Keratinocyte (primary cell): ENCODE data around the gene LGI4. TPM values are rescaled to one million over a fixed set of nuclear protein-coding genes. Genes with fewer than 3 reads are reported as not detected.

Experiments
- DNase-seq: peaks from one replicate; pipeline ENCODE4 v3.0.0-alpha.2; 2011; ENCODE audit warnings: low read depth, missing footprints, low spot score
- FAIRE-seq: peaks from 2 replicates; lab custom pipeline; 2011; peaks lifted over from hg19 to GRCh38; lab: Jason Lieb, UNC
- H2AFZ ChIP-seq: 2 replicates; pipeline ENCODE4 v1.6.0; 2012; ENCODE audit warnings: low read length, control low read depth, inconsistent platforms; ENCODE audit not compliant: control insufficient read depth
- H3K27ac ChIP-seq: 2 replicates; pipeline ENCODE4 v1.5.1; 2011; ENCODE audit warnings: low read length; ENCODE audit not compliant: control insufficient read depth, insufficient read depth
- H3K27me3 ChIP-seq: 3 replicates; pipeline ENCODE4 v1.6.0; 2011; ENCODE audit warnings: low read length; ENCODE audit not compliant: control insufficient read depth, insufficient read depth; ENCODE audit errors: extremely low read depth
- H3K36me3 ChIP-seq, 2 experiments: 2 replicates in 1 of 2; 3 replicates in 1 of 2; pipeline ENCODE4 v1.5.1; 2011; ENCODE audit warnings: low read length in 2 of 2, mild to moderate bottlenecking in 1 of 2; ENCODE audit not compliant: control insufficient read depth in 2 of 2, insufficient read depth in 2 of 2; ENCODE audit errors: extremely low read depth in 1 of 2
- H3K4me1 ChIP-seq: 3 replicates; pipeline ENCODE4 v1.5.1; 2011; ENCODE audit warnings: low read length; ENCODE audit not compliant: control insufficient read depth, insufficient read depth; ENCODE audit errors: extremely low read depth
- H3K4me2 ChIP-seq: 3 replicates; pipeline ENCODE4 v1.6.0; 2011; ENCODE audit warnings: low read depth, low read length; ENCODE audit not compliant: control insufficient read depth, insufficient read depth; ENCODE audit errors: extremely low read depth
- H3K4me3 ChIP-seq, 3 experiments: fragments of 200-600 bp in 1 of 3; sonication (generic) in 1 of 3; 2 replicates in 2 of 3; 3 replicates in 1 of 3; pipeline ENCODE4 v1.5.1; 2011 to 2016; ENCODE audit warnings: low read length in 3 of 3, mild to moderate bottlenecking in 3 of 3, control low read depth in 2 of 3, inconsistent platforms in 1 of 3, low read depth in 1 of 3, mixed read lengths in 1 of 3, mixed run types in 1 of 3, moderate library complexity in 1 of 3; ENCODE audit not compliant: control insufficient read depth in 2 of 3, insufficient read depth in 2 of 3; ENCODE audit errors: extremely low read depth in 1 of 3
- H3K79me2 ChIP-seq: 2 replicates; pipeline ENCODE4 v1.6.0; 2012; ENCODE audit warnings: low read length; ENCODE audit not compliant: control insufficient read depth, insufficient read depth
- H3K9ac ChIP-seq: 3 replicates; pipeline ENCODE4 v1.6.0; 2011; ENCODE audit warnings: low read length; ENCODE audit not compliant: control insufficient read depth, insufficient read depth; ENCODE audit errors: extremely low read depth
- H3K9me1 ChIP-seq: 3 replicates; pipeline ENCODE4 v1.6.0; 2011; ENCODE audit warnings: low read length; ENCODE audit not compliant: control insufficient read depth, insufficient read depth; ENCODE audit errors: extremely low read depth
- H3K9me3 ChIP-seq: 2 replicates; pipeline ENCODE4 v1.5.1; 2012; ENCODE audit warnings: low read depth, low read length; ENCODE audit not compliant: control insufficient read depth
- H4K20me1 ChIP-seq: 3 replicates; pipeline ENCODE4 v1.6.0; 2011; ENCODE audit warnings: low read length; ENCODE audit not compliant: control insufficient read depth, insufficient read depth; ENCODE audit errors: extremely low read depth
- CTCF ChIP-seq, 3 experiments: IDR thresholded peaks in 1 of 3; conservative IDR thresholded peaks in 1 of 3; optimal IDR thresholded peaks in 1 of 3; 2 replicates in 2 of 3; 3 replicates in 1 of 3; pipeline versions ENCODE3 to v1.5.1; 2011; ENCODE audit warnings: low read length in 3 of 3, mild to moderate bottlenecking in 3 of 3, moderate library complexity in 2 of 3, control low read depth in 1 of 3, inconsistent platforms in 1 of 3; ENCODE audit not compliant: insufficient read depth in 2 of 3; ENCODE audit errors: extremely low read depth in 1 of 3
- EZH2 ChIP-seq: IDR thresholded peaks from one replicate; pipeline ENCODE4 v1.6.1; 2012; ENCODE audit warnings: inconsistent platforms, mild to moderate bottlenecking, low read length, moderate library complexity
- dilution Hi-C: fragments of 300-500 bp; cut with MboI; formaldehyde crosslinking; loops from one replicate; pipeline ENCODE4 v1.7.0; 2020; ENCODE audit warnings: low sequenced_read_pairs; ENCODE audit not compliant: extremely low pct_ligation_motif_present
- polyA plus RNA-seq, 5 experiments: library from polyadenylated mRNA; depleted of rRNA in 3 of 5; stranded (reverse) in 3 of 5; stranded (forward) in 1 of 5; unstranded in 1 of 5; fragments of >200 nt; gene quantifications; 1 replicate in 1 of 5; 2 replicates in 3 of 5; 3 replicates in 1 of 5; pipeline versions ENCODE4 v1.2.1 to v1.2.3, GENCODE V29; 2011 to 2012; ENCODE audit warnings: missing spikeins in 2 of 5, low read depth in 1 of 5, low replicate concordance in 1 of 5

LGI4 gene
- polyA plus RNA-seq, 1 donor (not counting 4 experiments of a cell fraction or from before 2014, with no cell fraction given): 0.01 TPM

DNA sequence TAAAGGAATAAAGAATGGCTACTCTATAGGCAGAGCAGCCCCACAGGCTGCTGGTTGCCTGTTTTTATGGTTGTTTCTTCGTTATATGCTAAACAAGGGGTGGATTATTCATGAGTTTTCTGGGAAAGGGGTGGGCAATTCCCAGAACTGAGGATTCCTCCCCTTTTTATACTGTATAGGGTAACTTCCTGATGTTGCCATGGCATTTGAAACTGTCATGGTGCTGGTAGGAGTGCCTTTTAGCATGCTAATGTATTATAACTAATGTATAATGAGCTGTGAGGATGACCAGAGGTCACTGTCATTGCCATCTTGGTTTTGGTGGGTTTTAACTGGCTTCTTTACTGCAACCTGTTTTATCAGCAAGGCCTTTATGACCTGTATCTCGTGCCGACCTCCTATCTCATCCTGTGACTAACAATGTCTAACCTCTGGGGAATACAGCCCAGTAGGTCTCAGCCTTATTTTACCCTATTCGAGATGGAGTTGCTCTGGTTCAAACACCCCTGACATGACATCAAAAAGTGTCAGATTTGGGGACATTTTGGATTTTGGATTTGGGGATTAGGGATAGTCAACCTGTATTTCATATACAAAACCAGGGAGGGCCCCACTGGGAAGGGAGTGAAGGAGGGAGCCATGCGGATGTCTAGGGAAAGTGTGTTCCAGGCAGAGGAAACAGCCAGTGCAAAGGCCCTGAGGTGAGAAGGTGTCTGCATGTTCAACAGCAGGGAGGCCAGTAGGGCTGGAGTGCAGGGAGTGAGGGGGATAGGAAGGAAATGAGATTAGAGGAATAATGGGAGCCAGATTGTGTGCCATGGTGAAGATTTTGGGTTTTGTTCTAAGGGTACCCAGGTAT, 30.6 kb upstream of the LGI4 start:
- dilution Hi-C loops: no loop called here

GRCh38 chr19:35164418-35164817, 29.6 kb upstream of the LGI4 start:
- Histone ChIP-seq H3K4me2 (no peak overlapping the region), H3K27me3 (no peaks in the 10 kb centered on the region), H3K9ac (no peak overlapping the region), H3K9me3 (peaks cover 34% of the 10 kb centered on the region), H3K4me1 (peaks cover 41% of the 10 kb centered on the region), H2AFZ (no peak overlapping the region), H3K79me2 (peaks cover 3% of the 10 kb centered on the region), H3K9me1 (peaks cover 3% of the 10 kb centered on the region), H3K4me3 (no peak overlapping the region), H3K36me3 (peaks cover 27 to 68% of the 10 kb centered on the region in 2 experiments), H3K27ac (no peak overlapping the region), H4K20me1 (no peaks in the 10 kb centered on the region)
- dilution Hi-C loops: no loop called here
- no peak for DNase-seq
- no peak for FAIRE-seq
- no peak for TF ChIP-seq EZH2
- no peak for TF ChIP-seq CTCF (optimal IDR thresholded peaks at IDR 0.05 in 1 of 3, IDR thresholded peaks at IDR 0.05 in 1 of 3, conservative IDR thresholded peaks at IDR 0.05 in 1 of 3; ENCODE audit: extremely low read depth in 1 of 3, insufficient read depth in 2 of 3, low read length in 3 of 3)

More for the DNA sequence above, 30.6 kb upstream of the LGI4 start:
- peaks cover 34% of the 10 kb centered on the region for H3K9me3 ChIP-seq
- peaks cover 3% of the 10 kb centered on the region for H3K79me2 ChIP-seq
- no peaks in the 10 kb centered on the region for H3K27me3 ChIP-seq
- TF ChIP-seq CTCF (optimal IDR thresholded peaks at IDR 0.05 in 1 of 3, IDR thresholded peaks at IDR 0.05 in 1 of 3, conservative IDR thresholded peaks at IDR 0.05 in 1 of 3; ENCODE audit: extremely low read depth in 1 of 3, insufficient read depth in 2 of 3, low read length in 3 of 3) (no peak), EZH2 (no peak)
- no peak overlapping the region for H3K27ac ChIP-seq
- H3K9me1 ChIP-seq: peaks cover 3% of the 10 kb centered on the region
- DNase-seq (no peak), FAIRE-seq (no peak)
- no peak overlapping the region for H3K4me2 ChIP-seq
- peaks cover 27 to 58% of the 10 kb centered on the region in 2 experiments for H3K36me3 ChIP-seq
- H3K9ac ChIP-seq: no peak overlapping the region
- no peak overlapping the region for H2AFZ ChIP-seq
- no peaks in the 10 kb centered on the region for H4K20me1 ChIP-seq
- H3K4me3 ChIP-seq: no peak overlapping the region
- peaks cover 45% of the 10 kb centered on the region for H3K4me1 ChIP-seq
